Calu3 (cell line): ENCODE results near the gene TTC28. TPM values are rescaled to one million over a fixed set of nuclear protein-coding genes. Genes with fewer than 3 reads are reported as not detected.

Experiments
- BruUV-seq: library from RNA; stranded (reverse); fragments of 400-500 nt; replicated peaks from 2 replicates; lab custom pipeline; 2021; lab: Mats Ljungman, UMichigan
- CTCF ChIA-PET: fragments of 300-600 bp; sonication (Branson Sonifier 250); formaldehyde crosslinking; loops from one replicate; lab custom pipeline; 2022; ENCODE audit warnings: antibody characterized with exemption; lab: Charles Lee
- DNase-seq: peaks from one replicate; pipeline ENCODE4 v3.0.0; 2022
- H3K27ac Mint-ChIP-seq: one replicate; pipeline ENCODE4 v1.8.0; 2022; ENCODE audit warnings: mixed read lengths; ENCODE audit not compliant: unreplicated experiment
- H3K27me3 Mint-ChIP-seq: one replicate; pipeline ENCODE4 v1.8.0; 2022; ENCODE audit warnings: mixed read lengths; ENCODE audit not compliant: unreplicated experiment
- H3K36me3 Mint-ChIP-seq: one replicate; pipeline ENCODE4 v1.8.0; 2022; ENCODE audit warnings: mild to moderate bottlenecking, moderate library complexity, mixed read lengths; ENCODE audit not compliant: insufficient read depth, unreplicated experiment
- H3K4me1 Mint-ChIP-seq: one replicate; pipeline ENCODE4 v1.8.0; 2022; ENCODE audit warnings: mild to moderate bottlenecking, low read depth, mixed read lengths; ENCODE audit not compliant: unreplicated experiment
- H3K4me3 Mint-ChIP-seq: one replicate; pipeline ENCODE4 v1.8.0; 2022; ENCODE audit warnings: mild to moderate bottlenecking, low read depth, moderate library complexity, mixed read lengths; ENCODE audit not compliant: unreplicated experiment
- H3K9me3 Mint-ChIP-seq: one replicate; pipeline ENCODE4 v1.8.0; 2022; ENCODE audit warnings: low read depth, mixed read lengths; ENCODE audit not compliant: unreplicated experiment
- CTCF ChIP-seq: fragments of 200-600 bp; IDR thresholded peaks from one replicate; pipeline ENCODE4 v1.8.0; 2022; ENCODE audit warnings: antibody characterized with exemption; ENCODE audit not compliant: unreplicated experiment
- intact Hi-C: fragments of 100-400 bp; cut with micrococcal nuclease; formaldehyde crosslinking; loops from one replicate; pipeline ENCODE4 v1.10.0; 2022; ENCODE audit not compliant: unreplicated experiment
- total RNA-seq: library from RNA; stranded (reverse); gene quantifications from 2 replicates; pipeline ENCODE4 v1.2.3, GENCODE V29; 2022

TTC28 gene
- total RNA-seq, 1 experiment from 2014 or later, result 5.2 TPM

GRCh38 chr22:28259774-28260312 lies 419.8 kb downstream of the TTC28 start:
- no peak for DNase-seq
- Mint-ChIP-seq H3K27me3 (peaks cover 27% of the 10 kb centered on the region), H3K36me3 (no peaks in the 10 kb centered on the region)

GRCh38 chr22:28254396-28254795 lies 425.2 kb downstream of the TTC28 start:
- H3K4me1 Mint-ChIP-seq, result no peaks in the 10 kb centered on the region
- no peak for DNase-seq
- H3K27me3 Mint-ChIP-seq, result no peaks in the 10 kb centered on the region
- H3K4me3 Mint-ChIP-seq, result no peak overlapping the region
- no peak for TF ChIP-seq CTCF
- H3K36me3 Mint-ChIP-seq, result no peaks in the 10 kb centered on the region
- CTCF ChIA-PET, result no interaction called here
- no peak overlapping the region for H3K27ac Mint-ChIP-seq
- no peaks in the 10 kb centered on the region for H3K9me3 Mint-ChIP-seq
- BruUV-seq, result no TSS peak
- intact Hi-C loops, result no loop called here

More at GRCh38 chr22:28259774-28260312, 419.8 kb downstream of the TTC28 start:
- TF ChIP-seq CTCF, result no peak
- no TSS peak for BruUV-seq
- Mint-ChIP-seq H3K4me3 (no peak overlapping the region), H3K9me3 (no peaks in the 10 kb centered on the region), H3K27ac (no peak overlapping the region), H3K4me1 (no peaks in the 10 kb centered on the region)
- intact Hi-C loops, result no loop called here
- CTCF ChIA-PET, result interaction anchor here (1.5 kb wide), 1 partner anchor 12 kb away, joined by 3 read pairs; no protein-coding TSS in a partner anchor

GRCh38 chr22:28252539-28252938 lies 427.1 kb downstream of the TTC28 start:
- CTCF ChIA-PET, result interaction anchor here (0.6 to 1.2 kb wide), 4 partner anchors 16 to 201 kb away, joined by 3 read pairs; no protein-coding TSS in a partner anchor
- H3K9me3 Mint-ChIP-seq, result no peaks in the 10 kb centered on the region
- no peak for TF ChIP-seq CTCF
- H3K27ac Mint-ChIP-seq, result no peak overlapping the region
- BruUV-seq, result no TSS peak
- no peaks in the 10 kb centered on the region for H3K4me1 Mint-ChIP-seq
- H3K27me3 Mint-ChIP-seq, result no peaks in the 10 kb centered on the region
- no peaks in the 10 kb centered on the region for H3K36me3 Mint-ChIP-seq
- H3K4me3 Mint-ChIP-seq, result no peak overlapping the region
- no peak for DNase-seq
- intact Hi-C loops, result no loop called here

- Mint-ChIP-seq H3K9me3 (no peaks in the 10 kb centered on the region), H3K4me3 (no peak overlapping the region), H3K27me3 (no peaks in the 10 kb centered on the region), H3K36me3 (no peaks in the 10 kb centered on the region), H3K4me1 (no peaks in the 10 kb centered on the region), H3K27ac (no peak overlapping the region)
- intact Hi-C loops, result no loop called here
- CTCF ChIA-PET, result no interaction called here
- BruUV-seq, result no TSS peak
- no peak for TF ChIP-seq CTCF
- no peak for DNase-seq
Observed at GRCh38 chr22:28250036-28250695, 429.5 kb downstream of the TTC28 start.
